ENCODE results near the gene RAD51D.
"Not testable (repeated sequence)": the region's sequence is repeated elsewhere in the genome, so short reads cannot be mapped to it uniquely, and the experiment has no call there.

RAD51D gene

DNA sequence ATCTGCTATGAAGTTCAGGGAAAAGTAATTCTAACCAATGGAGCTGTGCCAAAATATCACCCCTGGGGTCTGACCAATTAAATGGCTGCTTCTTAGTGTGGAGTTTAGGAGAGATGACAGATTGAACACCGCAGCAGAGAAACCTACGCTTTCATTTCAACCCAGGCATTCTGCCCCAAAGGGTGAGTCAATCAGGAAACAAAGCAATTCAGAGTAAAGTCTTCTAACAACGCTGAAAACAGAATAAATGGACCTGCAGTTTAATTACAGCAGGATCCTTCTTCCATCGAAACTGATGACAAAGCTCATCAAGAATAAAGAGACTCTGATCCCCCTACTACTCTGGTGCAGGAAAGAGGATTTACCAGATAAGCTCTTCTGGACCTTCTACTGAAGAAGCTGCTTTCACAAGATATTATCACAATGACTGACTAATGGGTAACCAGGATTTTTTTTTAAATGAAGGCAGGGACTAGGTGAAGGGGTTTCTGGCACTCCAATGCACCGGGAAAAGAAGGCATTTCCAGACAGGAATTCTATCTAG, 72.8 kb downstream of the RAD51D start:
- no peak overlapping the region for H3K4me3 ChIP-seq (ENCODE audit: low read depth, low read length)
- H3K9ac ChIP-seq (ENCODE audit: low read length): no peak overlapping the region
- H3K4me1 ChIP-seq (ENCODE audit: control insufficient read depth, insufficient read depth, low read length): peaks cover 12% of the 10 kb centered on the region; the same call in 1 of the 2 replicates
- H3K27ac ChIP-seq (ENCODE audit: low read depth, low read length): no peak overlapping the region
- H3K27me3 ChIP-seq (ENCODE audit: control insufficient read depth, insufficient read depth, low read length): no peaks in the 10 kb centered on the region
- H3K9me3 ChIP-seq (ENCODE audit: control insufficient read depth, insufficient read depth, low read depth, low read length): no peaks in the 10 kb centered on the region
- H3K36me3 ChIP-seq (ENCODE audit: control insufficient read depth, insufficient read depth, low read length): no peaks in the 10 kb centered on the region

DNA sequence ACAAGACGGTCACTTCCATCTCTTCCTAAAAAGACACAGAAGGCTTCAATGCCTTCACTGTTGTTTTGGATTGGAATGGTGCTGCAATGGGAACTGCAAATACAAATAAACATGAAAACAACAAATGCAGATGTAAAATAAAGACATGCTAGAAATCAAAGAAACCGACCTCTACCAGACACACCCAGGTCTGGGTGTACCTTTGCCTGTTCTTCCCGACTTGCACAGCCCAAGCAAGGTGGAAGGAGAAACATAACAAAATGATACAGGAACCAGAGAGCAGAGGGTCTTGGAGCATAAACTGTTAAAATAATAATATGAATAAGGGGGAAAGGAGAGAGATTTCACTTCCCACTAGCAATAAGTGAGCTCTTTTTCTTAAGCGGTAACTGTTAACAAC, 73.4 kb downstream of the RAD51D start:
- H3K27me3 ChIP-seq (ENCODE audit: control insufficient read depth, insufficient read depth, low read length): no peaks in the 10 kb centered on the region
- H3K27ac ChIP-seq (ENCODE audit: low read depth, low read length): no peak overlapping the region
- no peak overlapping the region for H3K4me3 ChIP-seq (ENCODE audit: low read depth, low read length)
- peaks cover 7% of the 10 kb centered on the region; the same call in 1 of the 2 replicates for H3K4me1 ChIP-seq (ENCODE audit: control insufficient read depth, insufficient read depth, low read length)
- H3K9me3 ChIP-seq (ENCODE audit: control insufficient read depth, insufficient read depth, low read depth, low read length): no peaks in the 10 kb centered on the region
- no peaks in the 10 kb centered on the region for H3K36me3 ChIP-seq (ENCODE audit: control insufficient read depth, insufficient read depth, low read length)
- no peak overlapping the region for H3K9ac ChIP-seq (ENCODE audit: low read length)

DNA sequence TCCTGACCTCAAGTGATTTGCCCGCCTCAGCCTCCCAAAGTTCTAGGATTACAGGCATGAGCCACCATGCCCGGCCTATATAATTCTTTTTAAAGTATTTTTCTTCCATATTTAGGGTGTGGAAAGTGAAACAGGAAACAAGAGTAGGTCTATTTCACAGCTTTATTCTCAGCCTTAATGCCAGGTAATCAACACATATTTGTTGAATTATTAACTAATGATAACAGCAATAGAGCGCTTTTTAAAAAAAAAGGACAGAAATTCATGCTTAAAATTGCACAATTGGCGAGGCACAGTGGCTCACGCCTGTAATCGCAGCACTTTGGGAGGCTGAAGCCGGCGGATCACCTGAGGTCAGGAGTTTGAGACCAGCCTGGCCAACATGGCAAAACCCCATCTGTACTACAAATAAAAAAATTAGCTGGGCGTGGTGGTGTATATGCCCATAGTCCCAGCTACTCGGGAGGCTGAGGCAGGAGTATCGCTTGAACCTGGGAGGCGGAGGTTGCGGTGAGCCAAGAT, 74.1 kb downstream of the RAD51D start:
- H3K9me3 ChIP-seq (ENCODE audit: control insufficient read depth, insufficient read depth, low read depth, low read length); H3K9ac ChIP-seq (ENCODE audit: low read length); H3K36me3 ChIP-seq (ENCODE audit: control insufficient read depth, insufficient read depth, low read length); H3K27ac ChIP-seq (ENCODE audit: low read depth, low read length); H3K4me3 ChIP-seq (ENCODE audit: low read depth, low read length); H3K4me1 ChIP-seq (ENCODE audit: control insufficient read depth, insufficient read depth, low read length); H3K27me3 ChIP-seq (ENCODE audit: control insufficient read depth, insufficient read depth, low read length): not testable (repeated sequence)

DNA sequence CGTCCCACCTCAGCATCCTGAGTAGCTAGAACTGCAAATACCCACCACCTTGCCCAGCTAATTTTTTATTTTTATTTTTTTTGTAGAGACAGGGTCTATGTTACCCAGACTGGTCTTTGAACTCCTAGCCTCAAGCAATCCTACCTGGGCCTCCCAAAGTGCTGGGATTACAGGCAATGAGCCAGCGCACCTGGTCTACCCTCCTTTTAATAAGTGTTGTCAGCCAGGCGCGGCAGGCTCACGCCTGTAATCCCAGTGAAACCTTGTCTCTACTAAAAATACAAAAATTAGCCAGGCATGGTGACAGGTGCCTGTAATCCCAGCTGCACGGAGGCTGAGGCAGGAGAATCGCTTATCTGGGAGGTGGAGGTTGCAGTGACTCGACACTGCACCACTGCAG, 75.5 kb downstream of the RAD51D start:
- no peaks in the 10 kb centered on the region for H3K27me3 ChIP-seq (ENCODE audit: control insufficient read depth, insufficient read depth, low read length)
- no peaks in the 10 kb centered on the region for H3K36me3 ChIP-seq (ENCODE audit: control insufficient read depth, insufficient read depth, low read length)
- H3K27ac ChIP-seq (ENCODE audit: low read depth, low read length): no peak overlapping the region
- H3K9me3 ChIP-seq (ENCODE audit: control insufficient read depth, insufficient read depth, low read depth, low read length): no peaks in the 10 kb centered on the region
- no peak overlapping the region for H3K4me3 ChIP-seq (ENCODE audit: low read depth, low read length)
- H3K4me1 ChIP-seq (ENCODE audit: control insufficient read depth, insufficient read depth, low read length): 0 out of 2 replicates have a peak, but pooled peaks cover 3% of the 10 kb centered on the region
- H3K9ac ChIP-seq (ENCODE audit: low read length): no peak overlapping the region
